ENCODE results near the gene LRRC53.

LRRC53 gene

GRCh38 chr1:74512170-74512915 is at the start of gene LRRC53:
Gene LRRC53 (minus strand): TSS chr1:74512611. CDS start chr1:74483349, 29,262 bp downstream.
- no peak for DNase-seq (ENCODE audit: low read depth in 2 of 2)

DNA sequence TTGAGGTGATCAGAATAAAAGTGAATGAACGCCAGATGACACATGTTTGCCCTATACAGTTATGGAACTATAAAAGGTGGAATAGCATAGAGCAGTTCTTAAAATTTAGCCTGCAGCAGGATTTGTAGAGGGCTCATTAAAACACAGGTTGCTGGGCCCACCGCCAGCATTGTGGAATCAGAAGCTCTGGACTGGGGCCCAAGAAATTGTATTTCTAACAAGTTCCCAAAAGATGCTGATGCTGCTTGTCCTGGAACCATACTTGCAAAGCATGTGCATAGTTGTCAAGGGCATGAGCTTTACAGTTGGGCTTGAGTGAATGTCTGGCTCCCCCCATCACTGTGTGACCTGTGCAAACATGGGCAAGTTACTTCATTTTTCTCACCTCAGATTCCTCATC is 37.5 kb upstream of the LRRC53 start:
- DNase-seq (ENCODE audit: low read depth in 2 of 2) = no peak

DNA sequence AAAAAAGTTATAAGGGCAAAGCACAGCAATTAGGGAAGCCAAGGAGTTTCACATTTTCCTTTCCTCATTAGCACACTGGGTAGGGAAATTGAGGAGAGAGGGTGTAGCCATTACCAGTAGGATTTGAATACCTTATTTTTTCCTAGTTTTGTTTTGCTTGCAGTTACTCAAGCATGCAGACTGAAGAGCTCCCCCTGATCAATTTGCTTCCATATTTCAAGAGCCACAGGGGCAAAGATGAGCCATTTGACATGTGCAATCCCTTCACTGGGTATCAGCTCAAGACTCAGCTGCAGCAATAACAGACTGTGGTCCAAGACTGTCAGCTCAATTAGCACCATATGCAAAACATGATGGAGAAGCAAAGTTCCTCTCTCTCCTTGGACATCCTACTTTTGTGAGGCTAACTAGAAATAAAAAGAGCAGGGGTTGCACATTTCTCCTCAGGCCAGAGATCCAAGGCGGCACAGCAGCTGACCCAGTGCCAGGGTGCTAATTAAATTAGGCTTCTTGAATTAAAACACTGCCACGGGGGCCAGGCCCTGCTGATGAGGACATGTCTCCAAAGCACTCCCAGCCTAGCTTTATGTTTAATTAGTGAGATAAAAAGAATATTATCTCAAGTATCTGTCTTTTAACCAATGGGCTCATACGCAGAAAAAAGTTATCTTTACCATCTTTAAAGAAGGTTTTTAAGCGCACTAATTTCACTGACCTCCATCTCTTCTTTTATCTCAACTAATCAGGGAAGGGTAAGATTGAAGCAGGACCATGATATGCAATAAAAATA is 36.7 kb upstream of the LRRC53 start:
- DNase-seq (ENCODE audit: low read depth in 2 of 2) = no peak

- DNase-seq (ENCODE audit: low read depth in 2 of 2) = no peak
Observed at GRCh38 chr1:74545821-74546220, 33.4 kb upstream of the LRRC53 start.

GRCh38 chr1:74534241-74534640 is 21.8 kb upstream of the LRRC53 start:
- DNase-seq (ENCODE audit: low read depth in 2 of 2) = no peak

GRCh38 chr1:74531796-74532195 is 19.4 kb upstream of the LRRC53 start:
- DNase-seq (ENCODE audit: low read depth in 2 of 2) = no peak

GRCh38 chr1:74530892-74531291 is 18.5 kb upstream of the LRRC53 start:
- no peak for DNase-seq (ENCODE audit: low read depth in 2 of 2)

DNA sequence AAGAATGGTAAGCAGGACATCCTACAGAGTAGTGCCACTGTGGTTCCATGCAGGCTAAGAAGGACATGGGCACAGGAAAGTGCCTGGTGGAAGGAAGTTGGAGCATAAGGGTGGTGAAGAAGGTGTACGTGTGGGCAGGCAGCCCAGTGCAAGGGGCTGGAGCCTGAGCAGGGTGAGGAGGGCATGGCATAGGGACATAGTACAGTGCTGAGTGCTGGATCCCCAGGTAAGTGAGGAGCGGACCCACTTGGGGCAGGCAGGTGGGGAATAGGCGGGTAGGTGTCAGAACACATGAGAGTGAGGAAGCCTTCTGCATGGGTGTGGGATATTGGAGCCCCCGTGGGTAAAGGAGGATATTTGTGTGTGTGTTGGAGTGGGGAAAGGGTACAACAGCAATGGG is 15.7 kb upstream of the LRRC53 start:
- DNase-seq (ENCODE audit: low read depth in 2 of 2) = no peak

- no peak for DNase-seq (ENCODE audit: low read depth in 2 of 2)
Observed at GRCh38 chr1:74526708-74527107, 14.3 kb upstream of the LRRC53 start.

DNA sequence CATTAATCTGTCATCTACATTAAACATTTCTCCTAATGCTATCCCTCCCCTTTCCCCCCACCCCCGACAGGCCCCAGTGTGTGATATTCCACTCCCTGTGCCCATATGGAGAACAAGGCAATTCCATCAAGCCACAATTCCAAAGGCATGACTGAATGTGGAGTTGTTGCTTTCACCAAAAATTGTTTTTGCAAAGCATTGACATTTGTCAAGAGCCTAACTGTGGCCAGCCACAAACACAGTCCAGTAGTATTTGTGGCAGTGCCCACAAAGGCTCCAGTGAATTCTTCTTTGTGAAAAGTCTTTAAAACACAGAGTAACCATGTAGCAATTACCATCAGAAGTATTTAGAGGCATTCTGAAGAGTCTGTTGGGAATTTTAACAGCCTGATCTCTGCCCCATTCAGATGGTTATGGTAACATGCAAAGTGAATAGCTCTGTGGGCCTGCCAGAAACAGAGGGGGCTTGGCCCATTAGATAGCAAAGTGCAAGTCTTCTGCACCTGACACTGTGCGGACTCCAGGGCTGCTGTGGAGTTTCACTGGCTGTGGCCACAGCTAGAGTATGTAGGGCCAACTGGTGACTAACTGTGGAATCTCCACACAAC is 11.6 kb upstream of the LRRC53 start:
- DNase-seq (ENCODE audit: low read depth in 2 of 2) = no peak

- DNase-seq (ENCODE audit: low read depth in 2 of 2) = no peak
Observed at GRCh38 chr1:74522148-74522547, 9.7 kb upstream of the LRRC53 start.

GRCh38 chr1:74517599-74518051 is 5.2 kb upstream of the LRRC53 start:
- no peak for DNase-seq (ENCODE audit: low read depth in 2 of 2)

DNA sequence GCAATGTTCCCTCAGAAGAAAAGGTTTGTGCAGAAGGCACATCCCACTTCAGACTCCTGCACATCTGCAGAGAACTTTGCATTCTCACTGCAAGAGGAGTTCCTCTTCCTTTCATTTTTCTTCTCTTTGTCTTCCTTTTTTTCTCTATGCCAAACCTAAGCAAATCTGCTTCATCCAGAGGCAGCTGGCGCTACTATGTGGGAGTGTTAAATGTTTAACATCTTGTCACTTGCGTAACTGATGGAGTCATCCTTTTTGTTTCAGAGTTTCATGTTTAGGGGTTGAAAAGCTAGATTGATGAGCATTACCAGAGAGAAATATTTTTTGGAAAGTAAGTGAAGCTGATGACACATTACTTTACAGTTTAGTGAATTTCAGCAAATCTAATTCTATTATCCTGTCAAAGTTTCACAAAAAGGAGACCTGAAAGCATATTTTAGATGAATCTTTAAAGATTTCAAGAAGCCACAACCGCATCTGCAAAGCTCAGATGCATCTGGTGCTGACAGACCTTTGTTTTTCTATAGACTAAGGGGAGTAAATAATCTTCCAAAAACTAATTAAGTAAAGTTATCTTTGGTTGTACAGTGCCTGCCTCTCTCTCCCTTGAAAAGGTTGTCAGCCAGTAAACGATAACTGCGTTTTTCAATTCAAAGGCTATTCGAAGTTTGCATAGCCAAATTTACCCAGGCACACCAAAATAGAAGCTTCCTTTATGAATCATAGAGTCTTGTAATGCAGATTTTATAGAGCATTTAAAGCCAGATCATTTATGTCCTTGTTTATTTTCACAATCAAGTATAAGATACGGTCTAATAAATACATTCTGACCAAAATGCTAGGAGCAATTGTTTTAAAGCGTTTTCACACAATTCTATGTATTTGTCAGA is 1.2 kb upstream of the LRRC53 start:
- DNase-seq (ENCODE audit: low read depth in 2 of 2) = no peak

DNA sequence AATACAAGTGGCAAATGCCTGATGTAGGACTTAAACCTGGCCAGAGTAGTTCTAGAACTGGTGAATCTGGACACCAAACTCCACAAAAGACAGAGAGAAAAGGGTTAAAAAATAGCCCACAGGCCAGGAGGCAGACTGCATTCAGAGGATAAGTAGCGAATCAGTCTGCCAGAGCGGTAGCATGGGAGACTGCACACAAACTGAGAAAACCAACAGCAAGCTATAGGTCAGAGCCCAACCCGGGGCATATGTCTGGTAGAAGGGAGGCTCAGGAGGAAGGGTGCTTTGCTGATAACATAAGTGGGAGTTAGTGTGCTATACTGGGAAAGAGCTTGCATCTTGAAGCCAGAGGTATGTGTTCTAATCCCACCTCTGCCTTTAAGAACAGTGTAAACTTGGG is 4.0 kb downstream of the LRRC53 start:
- DNase-seq (ENCODE audit: low read depth in 2 of 2) = no peak

DNA sequence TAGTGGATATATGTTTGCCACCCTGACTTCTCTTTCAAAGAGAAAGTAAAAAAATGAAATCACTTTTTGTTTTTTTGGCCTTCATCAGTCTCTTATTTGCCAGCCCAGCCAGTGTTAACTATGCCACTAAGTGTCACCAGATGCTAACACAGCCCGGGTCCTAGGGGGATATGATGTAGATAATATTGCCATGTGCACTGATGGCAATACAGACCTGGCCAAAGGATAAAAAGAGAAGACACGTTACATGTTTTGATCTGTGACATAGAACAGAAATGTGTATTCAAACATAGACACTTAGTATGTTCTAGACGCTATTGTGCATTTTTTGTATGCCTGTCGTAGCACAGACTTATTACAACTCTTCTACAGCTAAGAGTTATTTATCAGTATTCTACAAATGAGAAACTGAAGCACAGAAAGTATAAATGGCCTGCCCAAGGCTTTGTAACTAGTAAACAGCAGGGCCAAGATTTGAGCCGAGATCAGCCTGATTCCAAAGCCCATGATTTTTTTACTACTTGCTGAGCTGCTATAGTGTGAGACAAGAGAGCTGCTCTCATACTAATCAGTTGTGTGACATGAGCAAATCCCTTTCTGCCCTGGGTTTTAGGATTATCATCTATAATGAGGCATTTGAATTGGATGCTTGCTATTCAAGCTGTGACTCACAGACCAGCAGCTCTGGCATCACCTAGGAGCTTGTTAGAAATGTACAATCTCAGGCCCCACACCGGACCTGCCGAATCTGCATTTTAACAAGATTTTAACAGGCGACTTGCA is 6.3 kb downstream of the LRRC53 start:
- DNase-seq (ENCODE audit: low read depth in 2 of 2) = no peak

- DNase-seq (ENCODE audit: low read depth in 2 of 2) = no peak
Observed at GRCh38 chr1:74504933-74505512, 7.4 kb downstream of the LRRC53 start.

DNA sequence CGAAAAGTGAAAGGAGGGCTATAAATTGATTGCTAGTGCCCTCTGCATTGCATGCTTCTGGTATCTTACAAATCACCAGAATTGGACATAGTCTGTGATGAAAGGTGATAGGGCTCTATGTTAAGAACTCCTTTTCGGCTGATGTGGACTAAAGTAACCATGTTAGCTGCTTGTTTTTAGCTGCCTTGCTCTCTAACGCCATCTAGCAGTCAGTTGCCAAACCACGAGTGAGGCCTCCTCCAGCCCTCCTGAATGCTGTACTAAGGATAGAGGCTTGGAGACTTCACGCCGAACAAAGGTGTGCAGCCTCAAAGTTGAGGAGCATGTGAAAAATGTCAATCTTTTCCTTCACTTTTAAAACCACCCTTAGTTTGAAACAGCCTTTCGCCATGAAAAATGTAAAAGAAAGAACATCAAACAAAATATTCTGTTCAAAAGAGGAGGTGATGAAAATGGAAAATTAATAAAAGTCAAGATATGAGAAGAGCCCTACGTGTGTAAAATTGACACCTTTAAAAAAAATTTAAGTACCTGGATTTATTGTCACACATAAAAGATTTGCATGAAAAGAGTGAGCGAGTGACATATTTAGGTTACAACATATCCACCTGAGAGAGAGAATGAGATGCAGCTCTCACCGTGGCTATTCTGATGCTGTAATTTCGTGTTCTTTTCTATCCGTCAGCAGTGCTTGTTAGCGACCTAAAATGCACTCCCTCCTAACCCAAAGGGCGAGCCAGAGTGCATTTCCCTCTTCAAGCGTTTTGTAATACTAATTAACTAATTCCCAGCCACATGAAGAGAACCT is 8.1 kb downstream of the LRRC53 start:
- DNase-seq (ENCODE audit: low read depth in 2 of 2) = no peak

DNA sequence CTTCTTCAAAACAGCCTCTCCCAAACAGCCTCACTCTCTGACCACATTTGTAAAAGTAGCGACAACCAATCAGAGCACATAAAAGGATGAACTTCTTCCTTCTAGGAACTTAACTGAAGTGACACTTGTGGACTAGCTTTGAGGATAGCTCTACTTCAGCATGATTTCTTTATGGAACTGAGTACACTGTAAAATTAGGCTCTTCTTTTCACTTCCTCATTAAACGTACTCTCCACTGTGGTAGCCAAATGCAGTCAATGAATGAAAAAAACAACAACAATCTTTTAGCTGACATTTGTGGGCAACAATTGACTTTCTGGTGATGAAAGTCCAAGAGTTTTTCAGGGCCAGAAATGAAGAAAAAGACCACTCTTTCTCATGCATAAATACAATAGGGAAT is 9.6 kb downstream of the LRRC53 start:
- no peak for DNase-seq (ENCODE audit: low read depth in 2 of 2)

DNA sequence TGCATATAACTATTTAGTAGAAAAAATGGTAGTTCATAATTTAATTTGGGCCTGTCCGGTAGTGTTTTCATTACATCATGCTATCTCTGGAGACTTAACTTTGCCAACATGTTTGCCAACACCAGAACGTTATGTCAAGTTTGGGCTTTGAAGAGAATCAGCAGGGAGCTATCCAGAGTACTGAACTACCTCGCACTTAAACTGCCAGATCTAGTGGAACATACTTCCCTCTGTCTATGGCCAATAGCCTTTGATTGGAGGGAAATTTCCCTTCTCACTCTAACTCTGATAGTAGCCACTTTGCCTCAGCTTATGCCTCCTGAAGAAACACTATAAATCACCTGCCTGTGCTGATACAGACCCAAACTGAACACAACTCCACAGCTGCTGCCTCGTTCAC is 10.0 kb downstream of the LRRC53 start:
- no peak for DNase-seq (ENCODE audit: low read depth in 2 of 2)

- DNase-seq (ENCODE audit: low read depth in 2 of 2) = no peak
Observed at GRCh38 chr1:74498901-74499300, 13.5 kb downstream of the LRRC53 start.
